ENCODE measurements around the gene HAAO.
"Not testable (repeated sequence)": the region's sequence is repeated elsewhere in the genome, so short reads cannot be mapped to it uniquely, and the experiment has no call there.

Gene HAAO

DNA sequence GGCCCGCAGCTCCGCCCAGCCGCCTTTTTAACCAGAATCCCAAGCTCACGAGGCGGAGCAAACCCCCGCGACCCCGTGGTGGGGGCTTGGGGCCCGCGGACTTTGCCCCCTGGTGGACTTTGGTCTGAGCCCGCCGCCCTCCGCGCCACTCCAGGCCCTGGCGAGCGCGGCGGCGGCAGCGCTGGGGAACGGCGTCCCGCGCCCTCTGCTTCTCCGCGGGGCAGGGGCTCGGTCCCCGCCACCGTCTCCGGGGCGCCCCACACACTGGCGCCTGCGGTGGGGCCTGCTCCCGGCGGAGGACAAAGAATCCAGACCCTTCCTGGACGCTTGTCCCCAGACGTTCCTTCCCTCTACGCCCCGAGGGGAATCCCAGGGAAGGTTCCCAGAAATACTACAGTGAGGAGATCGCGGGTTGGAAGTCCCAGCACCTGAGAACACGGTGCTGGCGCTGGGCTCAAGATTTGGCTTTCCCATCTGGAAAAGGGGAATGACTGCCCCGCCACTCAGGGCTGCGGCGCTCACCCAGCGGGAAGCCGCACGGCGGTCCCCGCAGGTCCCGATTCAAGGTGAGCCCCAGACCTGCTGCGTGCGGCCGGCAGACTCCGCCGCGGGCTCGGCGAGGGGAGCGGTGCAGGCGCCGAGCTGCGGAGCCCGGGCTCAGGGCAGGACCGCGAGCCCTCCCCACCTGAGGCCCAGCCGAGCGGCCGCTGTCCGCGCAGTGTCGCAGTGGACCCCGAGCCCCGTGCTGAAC is at the start of gene HAAO:
Gene HAAO, minus strand, starts transcription at position 1 of the 751 bp plus-strand sequence. CDS start 47 bp downstream, outside the sequence.
- Mint-ChIP-seq H3K27ac (peak within 1 kb of the TSS; percentile 82), H3K9me3 (no peaks in the 10 kb centered on the region), H3K36me3 (ENCODE audit: low read depth) (no peaks in the 10 kb centered on the region), H3K4me3 (peak within 1 kb of the TSS; percentile 78), H3K27me3 (peaks cover 35% of the 10 kb centered on the region), H3K4me1 (peaks cover 45% of the 10 kb centered on the region)
- peak; percentile 20 for DNase-seq
- ATAC-seq: peak; percentile 20

DNA sequence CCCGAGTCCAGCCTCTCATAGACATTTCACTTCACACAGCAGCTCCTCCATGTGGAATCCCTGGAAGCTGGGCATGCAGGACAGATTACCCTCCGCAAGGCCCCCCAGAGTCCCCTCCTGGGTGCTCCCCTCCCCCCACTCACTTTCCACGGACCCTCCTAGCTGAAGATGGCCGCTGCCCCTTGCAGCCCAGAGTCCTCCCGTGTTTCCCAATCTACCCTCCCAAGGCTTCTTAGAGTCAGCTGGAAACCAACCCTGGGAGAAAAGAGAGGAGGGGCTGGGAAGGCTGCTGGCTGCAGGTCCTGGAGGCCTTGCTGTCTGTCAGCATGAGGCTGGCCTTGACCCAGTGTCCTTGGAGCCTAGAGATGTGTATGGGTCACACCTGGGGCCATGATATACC is 49.0 kb upstream of the HAAO start:
- Mint-ChIP-seq H3K9me3 (no peaks in the 10 kb centered on the region), H3K4me1 (no peaks in the 10 kb centered on the region), H3K27me3 (no peaks in the 10 kb centered on the region), H3K27ac (no peak overlapping the region), H3K36me3 (ENCODE audit: low read depth) (no peaks in the 10 kb centered on the region), H3K4me3 (no peak overlapping the region)
- DNase-seq: no peak
- ATAC-seq: no peak

- ATAC-seq (no peak), DNase-seq (no peak)
- no peak overlapping the region for H3K27ac Mint-ChIP-seq
- H3K36me3 Mint-ChIP-seq (ENCODE audit: low read depth): no peaks in the 10 kb centered on the region
- H3K9me3 Mint-ChIP-seq: no peaks in the 10 kb centered on the region
- H3K4me3 Mint-ChIP-seq: no peak overlapping the region
- peaks cover 2% of the 10 kb centered on the region for H3K4me1 Mint-ChIP-seq
- H3K27me3 Mint-ChIP-seq: no peaks in the 10 kb centered on the region
These were observed 48.4 kb upstream of the HAAO start for GRCh38 chr2:42840760-42841159.

GRCh38 chr2:42839809-42840501 is 47.6 kb upstream of the HAAO start:
- no peaks in the 10 kb centered on the region for H3K27me3 Mint-ChIP-seq
- H3K36me3 Mint-ChIP-seq (ENCODE audit: low read depth): no peaks in the 10 kb centered on the region
- ATAC-seq (no peak), DNase-seq (no peak)
- no peak overlapping the region for H3K27ac Mint-ChIP-seq
- no peaks in the 10 kb centered on the region for H3K9me3 Mint-ChIP-seq
- H3K4me3 Mint-ChIP-seq: no peak overlapping the region
- peaks cover 2% of the 10 kb centered on the region for H3K4me1 Mint-ChIP-seq

GRCh38 chr2:42838133-42838532 is 45.8 kb upstream of the HAAO start:
- Mint-ChIP-seq H3K27ac (no peak overlapping the region), H3K9me3 (no peaks in the 10 kb centered on the region), H3K4me3 (no peak overlapping the region), H3K36me3 (ENCODE audit: low read depth) (no peaks in the 10 kb centered on the region), H3K27me3 (no peaks in the 10 kb centered on the region), H3K4me1 (peaks cover 2% of the 10 kb centered on the region)
- no peak for DNase-seq
- ATAC-seq: no peak

- no peak overlapping the region for H3K27ac Mint-ChIP-seq
- ATAC-seq: no peak
- no peaks in the 10 kb centered on the region for H3K27me3 Mint-ChIP-seq
- H3K4me1 Mint-ChIP-seq: peaks cover 2% of the 10 kb centered on the region
- H3K36me3 Mint-ChIP-seq (ENCODE audit: low read depth): no peaks in the 10 kb centered on the region
- no peak for DNase-seq
- no peaks in the 10 kb centered on the region for H3K9me3 Mint-ChIP-seq
- no peak overlapping the region for H3K4me3 Mint-ChIP-seq
These were observed 43.4 kb upstream of the HAAO start for GRCh38 chr2:42835577-42836371.

- Mint-ChIP-seq H3K27me3 (no peaks in the 10 kb centered on the region), H3K36me3 (ENCODE audit: low read depth) (no peaks in the 10 kb centered on the region), H3K4me1 (peaks cover 2% of the 10 kb centered on the region), H3K4me3 (no peak overlapping the region), H3K9me3 (no peaks in the 10 kb centered on the region), H3K27ac (no peak overlapping the region)
- DNase-seq: no peak
- no peak for ATAC-seq
These were observed 41.8 kb upstream of the HAAO start for GRCh38 chr2:42834161-42834560.

GRCh38 chr2:42832289-42832634 is 39.9 kb upstream of the HAAO start:
- Mint-ChIP-seq H3K27me3 (no peaks in the 10 kb centered on the region), H3K36me3 (ENCODE audit: low read depth) (no peaks in the 10 kb centered on the region), H3K27ac (no peak overlapping the region), H3K9me3 (no peaks in the 10 kb centered on the region), H3K4me1 (peaks cover 9% of the 10 kb centered on the region), H3K4me3 (no peak overlapping the region)
- DNase-seq (no peak), ATAC-seq (no peak)

DNA sequence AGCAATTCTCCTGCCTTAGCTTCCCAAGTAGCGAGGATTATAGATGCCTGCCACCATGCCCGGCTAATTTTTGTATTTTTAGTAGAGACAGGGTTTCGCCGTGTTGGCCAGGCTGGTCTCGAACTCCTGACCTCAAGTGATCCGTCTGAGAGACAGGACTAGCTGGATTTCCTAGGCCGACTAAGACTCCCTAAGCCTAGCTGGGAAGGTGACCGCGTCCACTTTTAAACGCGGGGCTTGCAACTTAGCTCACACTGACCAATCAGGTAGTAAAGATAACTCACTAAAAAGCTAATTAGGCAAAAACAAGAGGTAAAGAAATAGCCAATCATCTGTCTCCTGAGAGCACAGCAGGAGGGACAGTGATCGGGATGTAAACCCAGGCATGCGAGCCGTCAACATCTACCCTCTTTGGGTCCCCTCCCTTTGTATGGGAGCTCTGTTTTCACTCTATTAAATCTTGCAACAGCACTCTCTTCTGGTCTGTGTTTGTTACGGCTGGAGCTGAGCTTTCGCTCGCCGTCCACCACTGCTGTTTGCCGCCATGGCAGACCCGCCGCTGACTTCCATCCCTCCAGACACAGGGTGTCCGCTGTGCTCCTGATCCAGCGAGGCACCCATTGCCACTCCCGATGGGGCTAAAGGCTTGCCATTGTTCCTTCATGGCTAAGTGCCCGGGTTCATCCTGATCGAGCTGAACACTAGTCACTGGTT is 39.3 kb upstream of the HAAO start:
- not testable (repeated sequence) for H3K36me3 Mint-ChIP-seq (ENCODE audit: low read depth); H3K4me3 Mint-ChIP-seq; H3K9me3 Mint-ChIP-seq; H3K4me1 Mint-ChIP-seq; H3K27ac Mint-ChIP-seq; ATAC-seq; H3K27me3 Mint-ChIP-seq; DNase-seq

DNA sequence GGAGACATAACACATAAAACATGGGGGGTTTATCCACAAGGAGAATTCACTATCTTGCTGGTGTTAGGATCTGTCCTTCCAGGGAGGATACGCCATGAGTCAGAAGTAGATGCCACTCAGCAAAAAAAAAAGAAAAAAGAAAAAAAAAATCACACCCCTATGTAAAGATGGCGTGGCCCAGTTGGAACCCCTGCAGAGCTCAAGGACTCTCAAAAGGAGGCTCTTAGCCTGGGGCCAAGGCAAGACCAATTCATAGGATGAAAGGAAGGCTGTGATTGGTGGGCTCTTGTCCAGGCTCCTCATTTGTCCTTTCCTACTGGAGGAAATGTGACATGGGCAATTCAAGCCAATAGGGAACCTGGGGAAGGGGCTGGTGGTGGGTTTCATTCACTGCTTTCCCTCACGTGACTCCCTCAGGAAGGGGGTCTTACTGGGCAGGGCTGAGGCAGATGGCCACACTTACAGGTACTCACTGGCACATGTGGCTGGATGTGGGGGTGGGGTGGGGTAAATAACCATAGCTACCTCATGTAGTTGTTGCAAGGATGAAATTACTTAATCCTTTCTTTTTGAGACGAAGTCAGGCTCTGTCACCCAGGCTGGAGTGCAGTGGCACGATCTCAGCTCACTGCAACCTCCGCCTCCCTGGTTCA is 38.7 kb upstream of the HAAO start:
- H3K27me3 Mint-ChIP-seq: no peaks in the 10 kb centered on the region
- H3K36me3 Mint-ChIP-seq (ENCODE audit: low read depth): no peaks in the 10 kb centered on the region
- DNase-seq: no peak
- no peak overlapping the region for H3K27ac Mint-ChIP-seq
- H3K4me3 Mint-ChIP-seq: no peak overlapping the region
- H3K4me1 Mint-ChIP-seq: peaks cover 6% of the 10 kb centered on the region
- H3K9me3 Mint-ChIP-seq: no peaks in the 10 kb centered on the region
- no peak for ATAC-seq

- peaks cover 6% of the 10 kb centered on the region for H3K4me1 Mint-ChIP-seq
- DNase-seq (no peak), ATAC-seq (no peak)
These were observed 37.5 kb upstream of the HAAO start for GRCh38 chr2:42829671-42830440.

DNA sequence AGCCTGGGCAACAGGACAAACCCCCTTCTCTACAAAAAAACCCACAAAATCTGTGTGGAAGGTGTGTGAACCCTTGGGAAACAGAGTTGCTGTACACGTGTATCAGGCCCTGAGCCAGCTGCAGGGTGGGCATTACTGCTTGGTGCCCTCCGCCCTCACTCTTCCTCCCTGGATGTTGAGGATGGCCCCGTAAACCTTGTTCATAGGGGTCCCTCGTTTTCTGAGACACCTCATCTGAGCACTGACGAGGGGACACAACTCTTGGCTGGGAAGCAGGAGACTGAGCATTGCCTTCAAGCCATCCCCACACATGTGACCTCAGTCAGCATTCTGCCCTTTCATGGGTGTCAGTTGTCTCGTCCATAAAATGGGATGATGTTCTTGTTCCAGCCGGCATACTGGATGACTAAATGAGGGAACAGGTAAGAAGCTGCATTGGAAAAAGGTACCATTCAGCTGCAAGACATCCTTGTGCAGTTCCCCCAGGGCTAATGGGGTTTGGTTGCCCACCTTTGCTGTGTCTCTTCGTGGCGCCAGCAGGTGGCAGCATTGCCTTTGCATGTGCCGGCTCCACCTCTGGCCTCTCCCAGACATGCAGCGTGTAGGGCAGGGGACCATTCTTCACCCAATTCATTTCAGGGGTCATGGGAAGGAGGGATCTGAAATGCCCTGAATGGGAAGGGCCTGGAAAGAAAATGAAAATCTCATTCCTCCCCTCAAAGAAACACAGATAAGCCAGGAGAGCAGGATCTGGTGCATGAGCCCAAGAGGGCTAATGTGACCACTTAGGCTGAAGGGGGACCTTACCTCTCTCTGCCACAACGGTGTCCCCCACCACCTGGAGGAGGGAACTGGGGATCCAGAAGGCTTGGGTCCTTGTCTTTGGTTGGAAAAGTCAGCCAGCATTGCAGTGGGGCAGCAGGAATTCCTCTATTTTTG is 36.4 kb upstream of the HAAO start:
- no peaks in the 10 kb centered on the region for H3K9me3 Mint-ChIP-seq
- no peaks in the 10 kb centered on the region for H3K27me3 Mint-ChIP-seq
- DNase-seq (peak; percentile 73), ATAC-seq (peak; percentile 96)
- no peak overlapping the region for H3K27ac Mint-ChIP-seq
- no peaks in the 10 kb centered on the region for H3K36me3 Mint-ChIP-seq (ENCODE audit: low read depth)
- no peak overlapping the region for H3K4me3 Mint-ChIP-seq
- H3K4me1 Mint-ChIP-seq: peaks cover 6% of the 10 kb centered on the region

More at GRCh38 chr2:42829671-42830440, 37.5 kb upstream of the HAAO start:
- no peak overlapping the region for H3K27ac Mint-ChIP-seq
- H3K9me3 Mint-ChIP-seq: no peaks in the 10 kb centered on the region
- no peak overlapping the region for H3K4me3 Mint-ChIP-seq
- no peaks in the 10 kb centered on the region for H3K36me3 Mint-ChIP-seq (ENCODE audit: low read depth)
- no peaks in the 10 kb centered on the region for H3K27me3 Mint-ChIP-seq
